Measurements from ENCODE around the gene PRR14L.

- no peak for TF ChIP-seq CTCF (IDR thresholded peaks at IDR 0.05)
- peak in 1 of 4 donors; percentile 31 for TF ChIP-seq POLR2A (IDR thresholded peaks at IDR 0.05)
- no peak for TF ChIP-seq EP300 (IDR thresholded peaks at IDR 0.05)
- no peak for TF ChIP-seq POLR2AphosphoS5 (IDR thresholded peaks at IDR 0.05)
Measured at GRCh38 chr22:31637891-31638618, 111.9 kb downstream of the PRR14L start.

All from upper lobe of left lung (tissue), 4 donors.